T-cell (primary cell): ENCODE data around the gene NPHS2. TPM values are rescaled to one million over a fixed set of nuclear protein-coding genes. Genes with fewer than 3 reads are reported as not detected.

ENCODE experiments used
- ATAC-seq, 4 experiments: fragments of 200-7000 bp in 3 of 4; fragments of 150-1000 bp in 1 of 4; cut with Tn5 transposase; replicated peaks in 1 of 4; 1 replicate in 3 of 4; 2 replicates in 1 of 4; pipeline ENCODE4 v1.10.0; 2021; ENCODE audit warnings: moderate library complexity in 3 of 4, mild to moderate bottlenecking in 2 of 4, moderate number of reproducible peaks in 1 of 4
- CTCF ChIA-PET, 2 donors: fragments of 300-600 bp; sonication (Branson Sonifier 250); formaldehyde crosslinking; loops; one replicate each; lab custom pipeline; 2022; ENCODE audit warnings: antibody characterized with exemption in 2 of 2; lab: Charles Lee
- POLR2A ChIA-PET, 2 donors: fragments of 300-600 bp; sonication (Branson Sonifier 250); formaldehyde crosslinking; loops; one replicate each; lab custom pipeline; 2022; ENCODE audit warnings: antibody characterized with exemption in 2 of 2; lab: Charles Lee
- DNase-seq, 35 experiments: peaks; one replicate each; pipeline versions ENCODE4 v3.0.0 to v3.0.0-alpha.2; 2013 to 2023
- H3K27ac ChIP-seq: one replicate; pipeline ENCODE4 v1.5.1; 2013; ENCODE audit warnings: low read length
- H3K27me3 ChIP-seq, 2 experiments: replicated peaks in 1 of 2; 1 replicate in 1 of 2; 2 replicates in 1 of 2; pipeline versions ENCODE4 v1.6.1 to v1.7.0; 2013; ENCODE audit warnings: low read length in 1 of 2, mixed read lengths in 1 of 2; ENCODE audit not compliant: control insufficient read depth in 2 of 2, insufficient read depth in 2 of 2; ENCODE audit errors: extremely low read depth in 1 of 2
- H3K36me3 ChIP-seq, 2 donors: 1 replicate in 1 of 2; 2 replicates in 1 of 2; pipeline versions ENCODE4 v1.6.1 to v1.7.0; 2013; ENCODE audit warnings: low read length in 1 of 2; ENCODE audit not compliant: control insufficient read depth in 2 of 2, insufficient read depth in 1 of 2; ENCODE audit errors: extremely low read depth in 1 of 2
- H3K4me1 ChIP-seq, 2 experiments: 1 replicate in 1 of 2; 2 replicates in 1 of 2; pipeline versions ENCODE4 v1.6.1 to v1.7.0; 2013; ENCODE audit warnings: low read length in 2 of 2, mixed read lengths in 1 of 2; ENCODE audit not compliant: insufficient read depth in 2 of 2, control insufficient read depth in 1 of 2; ENCODE audit errors: extremely low read depth in 1 of 2
- H3K4me3 ChIP-seq, 2 donors: 1 replicate in 1 of 2; 2 replicates in 1 of 2; pipeline versions ENCODE4 v1.5.1 to v1.7.0; 2013; ENCODE audit warnings: mild to moderate bottlenecking in 2 of 2, low read length in 1 of 2, moderate library complexity in 1 of 2; ENCODE audit not compliant: control insufficient read depth in 1 of 2; ENCODE audit errors: extremely low read depth in 1 of 2
- H3K9me3 ChIP-seq: 2 replicates; pipeline ENCODE4 v1.7.0; 2013
- H3K27ac Mint-ChIP-seq, 2 donors: one replicate each; pipeline ENCODE4 v1.8.0; 2020 to 2021; ENCODE audit warnings: mild to moderate bottlenecking in 2 of 2, mixed read lengths in 2 of 2
- H3K27me3 Mint-ChIP-seq, 2 donors: one replicate each; pipeline ENCODE4 v1.8.0; 2021 to 2022; ENCODE audit warnings: mixed read lengths in 2 of 2
- H3K36me3 Mint-ChIP-seq: one replicate; pipeline ENCODE4 v1.8.0; 2021; ENCODE audit warnings: mixed read lengths
- H3K4me1 Mint-ChIP-seq, 3 donors: one replicate each; pipeline ENCODE4 v1.8.0; 2020 to 2022; ENCODE audit warnings: mixed read lengths in 3 of 3, mild to moderate bottlenecking in 1 of 3
- H3K4me3 Mint-ChIP-seq, 3 donors: one replicate each; pipeline ENCODE4 v1.8.0; 2020 to 2022; ENCODE audit warnings: mild to moderate bottlenecking in 3 of 3, mixed read lengths in 3 of 3, moderate library complexity in 3 of 3
- H3K9me3 Mint-ChIP-seq, 3 donors: one replicate each; pipeline ENCODE4 v1.8.0; 2020 to 2022; ENCODE audit warnings: mixed read lengths in 3 of 3
- whole genome bisulfite sequencing: methylation state at CpG from one replicate; pipeline ENCODE4 v1.1.5; 2013; ENCODE audit warnings: missing lambda C conversion rate; ENCODE audit not compliant: insufficient coverage; 5-methylcytosine and 5-hydroxymethylcytosine counted together
- total RNA-seq, 35 experiments: library from RNA in 6 of 35; stranded (reverse) in 6 of 35; fragments of 120-200 nt in 1 of 35; gene quantifications; one replicate each; pipeline versions ENCODE4 v1.2.1 to v1.2.4 and lab custom pipeline; 2013 to 2026

Gene NPHS2
- total RNA-seq, 5 donors from 2014 or later (not counting 1 experiment from before 2014, with no cell fraction given) = not detected

GRCh38 chr1:179549368-179549700, 26.4 kb downstream of the NPHS2 start:
- no CpG with 5 or more reads among the region's 2 CpGs for WGBS
- DNase-seq = no peak
- Histone ChIP-seq H3K9me3 (no peaks in the 10 kb centered on the region), H3K27ac (no peak overlapping the region), H3K27me3 (no peaks in the 10 kb centered on the region), H3K36me3 (no peaks in the 10 kb centered on the region), H3K4me1 (no peaks in the 10 kb centered on the region), H3K4me3 (no peak overlapping the region)
- no peaks in the 10 kb centered on the region for H3K9me3 Mint-ChIP-seq
- H3K36me3 Mint-ChIP-seq = no peaks in the 10 kb centered on the region
- no peak overlapping the region for H3K4me3 Mint-ChIP-seq
- H3K27me3 Mint-ChIP-seq = peaks cover 0 to 4% of the 10 kb centered on the region in 2 donors
- POLR2A ChIA-PET = no interaction called here
- CTCF ChIA-PET = no interaction called here
- no peak overlapping the region for H3K27ac Mint-ChIP-seq
- H3K4me1 Mint-ChIP-seq = no peaks in the 10 kb centered on the region
- ATAC-seq = no peak

GRCh38 chr1:179548666-179549367, 26.9 kb downstream of the NPHS2 start:
- no peak overlapping the region for H3K4me3 ChIP-seq
- H3K36me3 ChIP-seq = no peaks in the 10 kb centered on the region
- H3K4me3 Mint-ChIP-seq = no peak overlapping the region
- peaks cover 0 to 4% of the 10 kb centered on the region in 2 donors for H3K27me3 Mint-ChIP-seq
- CTCF ChIA-PET = no interaction called here
- H3K27me3 ChIP-seq = no peaks in the 10 kb centered on the region
- H3K4me1 Mint-ChIP-seq = no peaks in the 10 kb centered on the region
- 43% methylated on average over 3 of the region's 3 CpGs for WGBS
- H3K27ac ChIP-seq = no peak overlapping the region
- no peaks in the 10 kb centered on the region for H3K36me3 Mint-ChIP-seq
- DNase-seq (no peak), ATAC-seq (no peak)
- H3K9me3 ChIP-seq = no peaks in the 10 kb centered on the region
- POLR2A ChIA-PET = no interaction called here
- H3K27ac Mint-ChIP-seq = no peak overlapping the region
- no peaks in the 10 kb centered on the region for H3K4me1 ChIP-seq
- no peaks in the 10 kb centered on the region for H3K9me3 Mint-ChIP-seq

GRCh38 chr1:179547021-179547535, 28.7 kb downstream of the NPHS2 start:
- no peak overlapping the region for H3K4me3 ChIP-seq
- no peaks in the 10 kb centered on the region for H3K9me3 Mint-ChIP-seq
- H3K4me1 Mint-ChIP-seq = no peaks in the 10 kb centered on the region
- ChIA-PET CTCF (no interaction called here), POLR2A (no interaction called here)
- no peak overlapping the region for H3K27ac Mint-ChIP-seq
- no peak overlapping the region for H3K27ac ChIP-seq
- no peaks in the 10 kb centered on the region for H3K36me3 ChIP-seq
- no CpG with 5 or more reads among the region's 2 CpGs for WGBS
- peaks cover 4 to 9% of the 10 kb centered on the region in 2 donors for H3K27me3 Mint-ChIP-seq
- no peaks in the 10 kb centered on the region for H3K4me1 ChIP-seq
- no peaks in the 10 kb centered on the region for H3K36me3 Mint-ChIP-seq
- DNase-seq (no peak), ATAC-seq (no peak)
- H3K4me3 Mint-ChIP-seq = no peak overlapping the region
- H3K9me3 ChIP-seq = no peaks in the 10 kb centered on the region
- H3K27me3 ChIP-seq = peaks cover 0 to 2% of the 10 kb centered on the region in 2 experiments

- DNase-seq = no peak
- no peak for ATAC-seq
- POLR2A ChIA-PET = no interaction called here
- whole genome bisulfite sequencing = 38% methylated on average over 1 of the region's 3 CpGs
- H3K27ac ChIP-seq = no peak overlapping the region
- H3K36me3 ChIP-seq = no peaks in the 10 kb centered on the region
- no peaks in the 10 kb centered on the region for H3K9me3 ChIP-seq
- no peak overlapping the region for H3K4me3 Mint-ChIP-seq
- no peaks in the 10 kb centered on the region for H3K36me3 Mint-ChIP-seq
- H3K9me3 Mint-ChIP-seq = no peaks in the 10 kb centered on the region
- H3K4me3 ChIP-seq = no peak overlapping the region
- H3K27ac Mint-ChIP-seq = no peak overlapping the region
- H3K27me3 ChIP-seq = peaks cover 0 to 11% of the 10 kb centered on the region in 2 experiments
- no peaks in the 10 kb centered on the region for H3K4me1 Mint-ChIP-seq
- H3K4me1 ChIP-seq = no peaks in the 10 kb centered on the region
- CTCF ChIA-PET = no interaction called here
- H3K27me3 Mint-ChIP-seq = peaks cover 7 to 11% of the 10 kb centered on the region in 2 donors
Measured at GRCh38 chr1:179545321-179545720, 30.4 kb downstream of the NPHS2 start.

GRCh38 chr1:179541774-179542173, 34.0 kb downstream of the NPHS2 start:
- Mint-ChIP-seq H3K9me3 (peaks cover 6 to 13% (median 8%) of the 10 kb centered on the region in 3 donors), H3K36me3 (no peaks in the 10 kb centered on the region), H3K4me3 (no peak overlapping the region), H3K27me3 (peaks cover 7 to 11% of the 10 kb centered on the region in 2 donors), H3K27ac (no peak overlapping the region), H3K4me1 (no peaks in the 10 kb centered on the region)
- H3K27ac ChIP-seq = no peak overlapping the region
- H3K9me3 ChIP-seq = no peaks in the 10 kb centered on the region
- no peak overlapping the region for H3K4me3 ChIP-seq
- H3K36me3 ChIP-seq = no peaks in the 10 kb centered on the region
- H3K27me3 ChIP-seq = peaks cover 0 to 11% of the 10 kb centered on the region in 2 experiments
- CTCF ChIA-PET = no interaction called here
- no peaks in the 10 kb centered on the region for H3K4me1 ChIP-seq
- POLR2A ChIA-PET = no interaction called here
- no peak for ATAC-seq
- DNase-seq = no peak
- no CpG with 5 or more reads among the region's 2 CpGs for WGBS

- H3K9me3 Mint-ChIP-seq = peaks cover 0 to 4% (median 0%) of the 10 kb centered on the region in 3 donors
- ATAC-seq = no peak
- 50% methylated on average over 1 of the region's 1 CpG for WGBS
- no peak overlapping the region for H3K27ac Mint-ChIP-seq
- no peak overlapping the region for H3K4me3 Mint-ChIP-seq
- H3K36me3 Mint-ChIP-seq = no peaks in the 10 kb centered on the region
- CTCF ChIA-PET = no interaction called here
- H3K27me3 Mint-ChIP-seq = peaks cover 2 to 7% of the 10 kb centered on the region in 2 donors
- Histone ChIP-seq H3K9me3 (no peaks in the 10 kb centered on the region), H3K4me1 (no peaks in the 10 kb centered on the region), H3K36me3 (no peaks in the 10 kb centered on the region), H3K27me3 (peaks cover 0 to 3% of the 10 kb centered on the region in 2 experiments), H3K27ac (no peak overlapping the region), H3K4me3 (no peak overlapping the region)
- no peaks in the 10 kb centered on the region for H3K4me1 Mint-ChIP-seq
- POLR2A ChIA-PET = no interaction called here
- no peak for DNase-seq
Measured at GRCh38 chr1:179530352-179530751, 45.4 kb downstream of the NPHS2 start.
